AG09309 (cell line): ENCODE results near the gene HBA1.
A peak's percentile ranks its signal among the peaks of the same experiment; 100 is the strongest.

ENCODE experiments used
- DNase-seq: peaks from one replicate; pipeline ENCODE4 v3.0.0-alpha.2; 2010; ENCODE audit warnings: low read depth
- H3K4me3 ChIP-seq: 2 replicates; pipeline ENCODE4 v1.5.1; 2011; ENCODE audit warnings: mild to moderate bottlenecking, low read depth, low read length, moderate library complexity; ENCODE audit not compliant: control insufficient read depth
- TF ChIP-seq, protein P1 (sequence below): IDR thresholded peaks from 2 replicates; pipeline ENCODE4 v1.5.1; 2011; ENCODE audit warnings: mild to moderate bottlenecking, low read depth, low read length, inconsistent platforms; ENCODE audit not compliant: insufficient read depth, control insufficient read depth; ENCODE audit errors: missing control alignments

Gene HBA1

DNA sequence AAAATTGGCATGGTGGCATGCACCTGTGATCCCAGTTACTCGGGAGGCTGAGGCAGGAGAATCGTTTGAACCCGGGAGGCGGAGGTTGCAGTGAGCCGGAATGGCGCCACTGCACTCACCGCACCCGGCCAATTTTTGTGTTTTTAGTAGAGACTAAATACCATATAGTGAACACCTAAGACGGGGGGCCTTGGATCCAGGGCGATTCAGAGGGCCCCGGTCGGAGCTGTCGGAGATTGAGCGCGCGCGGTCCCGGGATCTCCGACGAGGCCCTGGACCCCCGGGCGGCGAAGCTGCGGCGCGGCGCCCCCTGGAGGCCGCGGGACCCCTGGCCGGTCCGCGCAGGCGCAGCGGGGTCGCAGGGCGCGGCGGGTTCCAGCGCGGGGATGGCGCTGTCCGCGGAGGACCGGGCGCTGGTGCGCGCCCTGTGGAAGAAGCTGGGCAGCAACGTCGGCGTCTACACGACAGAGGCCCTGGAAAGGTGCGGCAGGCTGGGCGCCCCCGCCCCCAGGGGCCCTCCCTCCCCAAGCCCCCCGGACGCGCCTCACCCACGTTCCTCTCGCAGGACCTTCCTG is 3.7 kb downstream of the HBA1 start, which contains the start of gene HBQ1:
Gene HBQ1, plus strand, starts transcription at position 359 of the 575 bp plus-strand sequence. Its CDS starts 28 bp downstream, at position 387.
- peak within 1 kb of the TSS; percentile 23 for H3K4me3 ChIP-seq
- DNase-seq, result no peak
- TF ChIP-seq, protein P1, sequence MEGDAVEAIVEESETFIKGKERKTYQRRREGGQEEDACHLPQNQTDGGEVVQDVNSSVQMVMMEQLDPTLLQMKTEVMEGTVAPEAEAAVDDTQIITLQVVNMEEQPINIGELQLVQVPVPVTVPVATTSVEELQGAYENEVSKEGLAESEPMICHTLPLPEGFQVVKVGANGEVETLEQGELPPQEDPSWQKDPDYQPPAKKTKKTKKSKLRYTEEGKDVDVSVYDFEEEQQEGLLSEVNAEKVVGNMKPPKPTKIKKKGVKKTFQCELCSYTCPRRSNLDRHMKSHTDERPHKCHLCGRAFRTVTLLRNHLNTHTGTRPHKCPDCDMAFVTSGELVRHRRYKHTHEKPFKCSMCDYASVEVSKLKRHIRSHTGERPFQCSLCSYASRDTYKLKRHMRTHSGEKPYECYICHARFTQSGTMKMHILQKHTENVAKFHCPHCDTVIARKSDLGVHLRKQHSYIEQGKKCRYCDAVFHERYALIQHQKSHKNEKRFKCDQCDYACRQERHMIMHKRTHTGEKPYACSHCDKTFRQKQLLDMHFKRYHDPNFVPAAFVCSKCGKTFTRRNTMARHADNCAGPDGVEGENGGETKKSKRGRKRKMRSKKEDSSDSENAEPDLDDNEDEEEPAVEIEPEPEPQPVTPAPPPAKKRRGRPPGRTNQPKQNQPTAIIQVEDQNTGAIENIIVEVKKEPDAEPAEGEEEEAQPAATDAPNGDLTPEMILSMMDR, result no peak

DNA sequence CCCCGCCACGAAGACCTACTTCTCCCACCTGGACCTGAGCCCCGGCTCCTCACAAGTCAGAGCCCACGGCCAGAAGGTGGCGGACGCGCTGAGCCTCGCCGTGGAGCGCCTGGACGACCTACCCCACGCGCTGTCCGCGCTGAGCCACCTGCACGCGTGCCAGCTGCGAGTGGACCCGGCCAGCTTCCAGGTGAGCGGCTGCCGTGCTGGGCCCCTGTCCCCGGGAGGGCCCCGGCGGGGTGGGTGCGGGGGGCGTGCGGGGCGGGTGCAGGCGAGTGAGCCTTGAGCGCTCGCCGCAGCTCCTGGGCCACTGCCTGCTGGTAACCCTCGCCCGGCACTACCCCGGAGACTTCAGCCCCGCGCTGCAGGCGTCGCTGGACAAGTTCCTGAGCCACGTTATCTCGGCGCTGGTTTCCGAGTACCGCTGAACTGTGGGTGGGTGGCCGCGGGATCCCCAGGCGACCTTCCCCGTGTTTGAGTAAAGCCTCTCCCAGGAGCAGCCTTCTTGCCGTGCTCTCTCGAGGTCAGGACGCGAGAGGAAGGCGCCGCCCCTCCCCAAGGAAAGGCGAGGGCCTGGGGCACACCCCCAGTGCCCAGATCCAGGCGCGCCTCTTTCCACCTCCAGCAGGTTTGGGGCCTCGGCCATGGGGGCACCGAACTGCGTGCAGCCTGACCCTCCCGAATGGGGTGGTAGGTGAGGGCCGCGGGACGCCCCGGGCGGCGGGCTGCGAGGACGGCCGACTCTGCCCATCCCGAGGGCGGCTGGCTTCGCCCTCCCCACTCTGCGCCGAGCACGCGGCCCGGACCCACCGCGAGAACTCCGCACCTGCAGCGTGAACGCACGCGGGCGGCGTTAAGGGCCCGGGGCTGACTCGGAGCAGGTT is 4.4 kb downstream of the HBA1 start:
- no peak for DNase-seq
- TF ChIP-seq, protein P1, result peak; percentile 6
- peak overlapping the region; percentile 23 for H3K4me3 ChIP-seq

DNA sequence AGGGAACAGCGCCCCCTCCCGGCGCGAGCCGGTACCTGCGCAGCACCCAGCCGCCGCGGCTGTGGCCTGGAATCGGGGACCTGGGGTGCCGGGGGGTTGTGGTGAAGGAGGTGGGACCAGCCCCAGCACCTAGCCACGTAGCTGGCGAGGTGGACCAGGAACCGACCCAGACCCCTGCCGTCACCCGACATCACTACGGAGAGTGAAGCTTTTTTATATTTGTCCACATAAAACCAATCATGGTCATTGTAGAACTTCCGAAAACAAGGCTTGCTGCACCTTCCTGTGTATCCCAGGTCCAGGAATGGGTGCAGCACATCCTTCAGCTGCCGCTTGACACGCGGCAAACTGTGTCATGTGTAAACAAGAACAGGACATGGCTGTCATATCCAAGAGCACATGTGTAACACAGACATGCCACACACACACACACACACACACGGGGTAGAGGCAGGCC is 5.1 kb downstream of the HBA1 start:
- TF ChIP-seq, protein P1, result peak; percentile 89
- no peak for DNase-seq
- H3K4me3 ChIP-seq, result no peak overlapping the region; the same call in 1 of the 2 replicates

DNA sequence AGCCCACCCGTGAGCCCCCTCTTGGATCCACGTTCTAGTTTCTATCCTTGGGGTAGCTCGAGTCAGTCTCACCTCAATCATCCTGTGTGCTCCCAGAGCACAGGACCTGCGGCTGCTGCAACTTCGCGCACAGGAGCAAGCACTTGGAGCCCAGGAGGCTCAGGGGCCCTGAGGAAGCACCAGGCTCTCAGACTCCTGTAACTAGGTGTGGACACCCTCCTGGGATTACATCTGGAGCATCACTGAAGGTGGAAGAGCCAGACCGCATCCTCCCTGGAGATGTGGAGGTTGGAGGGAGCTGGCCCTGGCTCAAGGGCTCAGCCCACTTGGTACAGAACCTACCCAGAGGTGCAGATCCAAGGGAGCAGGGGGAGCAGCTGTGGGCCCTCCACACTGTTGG is 6.5 kb downstream of the HBA1 start:
- TF ChIP-seq, protein P1, result no peak
- no peak overlapping the region for H3K4me3 ChIP-seq
- DNase-seq, result no peak

DNA sequence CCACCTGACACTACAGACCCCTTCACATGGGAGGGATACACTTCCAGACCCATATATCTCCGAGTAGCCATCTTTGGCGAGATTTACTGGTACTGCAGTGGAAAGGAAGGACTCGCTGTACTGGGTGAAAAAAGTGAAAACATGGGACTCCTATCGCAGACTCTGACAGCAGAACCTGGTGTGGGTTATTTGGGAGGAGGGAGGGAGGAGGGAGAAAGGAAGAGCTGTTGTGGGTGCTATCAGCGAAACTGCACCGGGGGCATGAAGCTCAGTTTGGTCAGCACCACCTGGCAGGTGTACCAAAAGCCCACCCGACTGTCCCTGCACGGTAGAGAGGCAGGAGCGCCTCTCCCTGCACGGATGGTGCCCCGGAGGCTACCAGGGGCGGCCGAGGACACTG is 8.7 kb downstream of the HBA1 start:
- DNase-seq, result no peak

DNA sequence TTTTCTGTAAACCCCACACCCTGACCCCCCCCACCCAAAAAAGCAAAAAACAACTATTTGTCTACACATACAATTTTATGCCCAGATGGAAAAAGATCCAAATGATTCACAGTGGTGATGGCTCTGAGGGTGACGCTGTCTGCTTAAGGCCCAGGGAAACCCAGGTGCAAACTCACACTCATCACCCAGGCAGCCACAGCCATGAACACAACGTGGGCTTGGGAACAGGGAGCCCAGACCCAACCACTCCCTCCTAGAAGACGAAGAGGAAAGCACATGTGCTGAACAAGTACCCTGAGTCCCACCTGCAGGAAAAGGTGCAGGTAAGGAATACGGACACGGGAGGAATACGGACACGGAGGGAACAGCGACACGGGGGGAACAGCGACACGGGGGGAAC is 9.2 kb downstream of the HBA1 start:
- H3K4me3 ChIP-seq, result no peak overlapping the region
- no peak for DNase-seq
- TF ChIP-seq, protein P1, result no peak

More for the DNA sequence above, 8.7 kb downstream of the HBA1 start:
- TF ChIP-seq, protein P1, result no peak
- H3K4me3 ChIP-seq, result no peak overlapping the region
